Activated CD4-positive, alpha-beta T cell treated with anti-CD3 and anti-CD28 coated beads, Interleukin-2, Interleukin-4, amounts not matched to agents 100 ng/mL and 50 ng/mL, durations not matched to agents 16 hours and 8 hours (primary cell): ENCODE data around the gene CDC37.

Experiments used
- DNase-seq: peaks from one replicate; pipeline ENCODE4 v3.0.0-alpha.2; 2020; ENCODE audit warnings: low spot score

CDC37 gene

DNA sequence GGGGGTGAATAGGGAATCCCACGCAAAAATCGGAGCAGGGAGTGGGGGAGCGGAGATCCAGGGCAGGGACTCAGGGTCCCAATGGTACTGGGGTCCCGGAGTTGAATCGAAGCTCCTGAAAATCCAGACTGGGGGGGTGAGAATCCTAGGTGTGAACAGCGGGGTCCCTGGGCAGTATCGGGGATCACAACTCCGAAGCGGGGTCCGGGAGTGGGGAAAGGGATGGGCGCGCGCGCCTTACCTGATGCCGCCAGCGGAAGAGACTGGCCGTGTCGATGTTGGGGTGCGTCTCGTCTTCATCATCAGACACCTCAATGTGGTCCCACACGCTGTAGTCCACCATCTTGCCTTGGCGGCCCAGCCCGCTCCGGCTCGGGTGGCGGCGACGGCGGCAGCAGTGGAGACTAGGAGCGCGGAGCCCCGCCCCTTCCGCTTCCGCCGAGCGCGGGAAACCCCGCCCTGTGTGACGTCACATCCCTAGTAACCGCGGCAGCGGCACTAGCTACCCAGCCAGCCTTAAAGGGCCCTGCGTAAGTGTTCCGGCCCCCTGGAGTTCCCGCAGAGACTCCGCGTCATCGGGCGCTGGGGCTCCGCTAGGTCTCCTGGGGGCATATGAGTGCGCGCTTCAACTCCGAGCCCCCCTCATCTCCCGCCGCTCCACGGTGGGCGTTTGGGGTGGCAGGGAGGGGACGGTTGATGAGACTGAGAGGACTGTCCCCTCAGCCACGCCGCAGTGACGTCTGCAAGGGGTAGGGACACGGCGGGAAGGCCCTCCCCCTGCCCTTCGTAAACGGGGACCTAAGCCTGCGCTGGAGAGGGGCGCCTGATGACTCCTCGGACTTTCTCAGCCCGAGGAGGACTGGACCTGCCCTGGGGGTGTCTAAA is at the start of gene CDC37:
Gene CDC37, minus strand, starts transcription at position 406 of the 885 bp plus-strand sequence. Its CDS starts 63 bp downstream, at position 343.
- peak; percentile 98 for DNase-seq

- no peak for DNase-seq
These were observed 47.7 kb upstream of the CDC37 start for GRCh38 chr19:10450853-10451609.

DNA sequence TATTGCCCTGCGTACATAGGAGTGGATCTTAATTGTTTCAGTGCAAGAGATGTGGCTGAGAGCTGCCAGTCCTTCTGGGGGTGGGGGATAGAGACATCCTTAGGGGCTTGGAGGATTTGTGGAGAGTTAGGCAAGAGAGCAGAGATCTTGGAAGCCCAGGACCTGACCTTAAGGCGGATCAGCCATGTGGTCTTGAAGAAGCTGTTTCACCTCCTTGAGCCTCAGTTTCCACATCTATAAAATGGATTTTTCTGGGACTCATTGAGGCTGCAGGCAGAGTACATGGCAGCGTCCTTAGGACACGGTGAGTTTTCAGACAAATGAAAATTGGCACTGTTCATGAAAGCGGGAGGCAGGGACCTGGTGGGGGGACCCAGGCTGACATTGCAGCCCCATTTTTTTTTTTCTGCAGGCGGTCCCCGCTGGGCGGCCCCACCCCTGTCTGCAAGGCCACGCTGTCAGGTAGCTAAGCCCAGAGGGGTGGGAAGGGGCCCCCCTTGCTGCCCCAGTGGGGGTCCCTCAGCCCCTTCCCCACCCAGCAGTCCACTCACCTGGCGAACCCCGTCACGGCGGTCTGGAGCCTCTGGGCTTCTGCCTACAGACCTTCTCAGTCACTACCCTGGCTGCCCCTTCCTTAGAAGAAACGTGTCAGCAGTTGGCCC is 47.0 kb upstream of the CDC37 start:
- no peak for DNase-seq

GRCh38 chr19:10449037-10449436 is 45.7 kb upstream of the CDC37 start:
- DNase-seq = no peak

GRCh38 chr19:10442698-10443097 is 39.4 kb upstream of the CDC37 start:
- DNase-seq = no peak

DNA sequence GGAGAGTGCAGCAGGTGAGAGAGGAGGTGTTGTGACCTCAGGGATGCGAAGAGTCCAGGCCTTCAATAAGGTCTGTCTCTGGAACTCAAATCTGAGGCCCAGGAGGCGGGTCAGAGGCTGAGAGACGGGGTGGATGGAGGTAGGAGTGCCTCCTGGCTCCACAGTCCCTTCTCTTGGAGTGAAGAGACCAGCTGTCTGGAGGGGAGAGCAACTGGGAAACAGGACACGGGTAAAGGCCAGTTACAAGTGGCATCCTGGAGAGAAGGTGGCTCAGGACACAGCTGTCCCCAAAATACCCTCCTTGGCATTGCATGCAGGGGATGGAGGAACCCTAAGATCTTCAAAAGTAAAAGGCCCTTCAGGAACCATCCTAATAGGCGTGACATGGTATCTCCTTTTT is 36.2 kb upstream of the CDC37 start:
- no peak for DNase-seq

DNA sequence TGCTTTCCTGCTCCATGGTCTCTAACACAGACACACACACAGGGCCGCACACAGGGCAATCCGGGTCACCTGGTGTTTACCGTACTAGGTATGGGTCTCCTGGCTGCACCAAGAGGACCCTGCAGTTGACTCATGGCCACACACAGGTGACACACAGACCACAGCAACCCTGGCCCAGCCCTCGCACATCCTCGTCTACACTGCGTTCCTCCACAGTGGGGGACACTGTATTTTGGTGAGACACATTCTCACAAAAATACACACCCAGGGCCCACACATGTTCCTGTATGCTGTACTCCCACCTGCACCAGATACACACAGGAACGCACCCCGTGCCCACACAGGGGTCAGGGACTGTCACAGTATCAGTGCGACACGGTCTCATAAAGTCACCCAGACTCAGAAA is 29.8 kb upstream of the CDC37 start:
- DNase-seq = no peak

- DNase-seq = no peak
These were observed 29.4 kb upstream of the CDC37 start for GRCh38 chr19:10432736-10433130.

GRCh38 chr19:10431943-10432735 is 28.8 kb upstream of the CDC37 start:
- DNase-seq = no peak

GRCh38 chr19:10431254-10431942 is 28.1 kb upstream of the CDC37 start:
- peak; percentile 60 for DNase-seq

GRCh38 chr19:10430505-10431253 is 27.3 kb upstream of the CDC37 start:
- no peak for DNase-seq

DNA sequence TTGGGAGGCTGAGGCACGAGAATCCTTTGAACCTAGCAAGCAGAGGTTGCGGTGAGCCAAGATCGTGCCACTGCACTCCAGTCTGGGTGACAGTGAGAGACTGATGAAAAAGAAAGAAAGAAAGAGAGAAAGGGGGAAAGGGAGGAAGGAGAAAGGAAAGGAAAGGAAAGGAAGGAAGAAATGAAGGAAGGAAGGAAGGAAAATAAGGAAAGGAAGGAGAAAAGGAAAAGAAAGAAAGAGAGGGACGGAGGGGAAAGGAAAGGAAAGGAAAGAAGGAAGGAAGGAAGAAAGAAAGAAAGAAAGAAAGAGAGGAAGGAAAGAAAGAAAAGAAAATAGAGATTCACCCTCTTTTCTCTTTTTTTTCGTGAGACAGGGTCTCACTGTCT is 25.6 kb upstream of the CDC37 start:
- no peak for DNase-seq

GRCh38 chr19:10427169-10427568 is 23.8 kb upstream of the CDC37 start:
- DNase-seq = no peak

GRCh38 chr19:10424011-10424637 is 20.8 kb upstream of the CDC37 start:
- peak; percentile 72 for DNase-seq

- DNase-seq = no peak
These were observed 19.5 kb upstream of the CDC37 start for GRCh38 chr19:10422846-10423245.

DNA sequence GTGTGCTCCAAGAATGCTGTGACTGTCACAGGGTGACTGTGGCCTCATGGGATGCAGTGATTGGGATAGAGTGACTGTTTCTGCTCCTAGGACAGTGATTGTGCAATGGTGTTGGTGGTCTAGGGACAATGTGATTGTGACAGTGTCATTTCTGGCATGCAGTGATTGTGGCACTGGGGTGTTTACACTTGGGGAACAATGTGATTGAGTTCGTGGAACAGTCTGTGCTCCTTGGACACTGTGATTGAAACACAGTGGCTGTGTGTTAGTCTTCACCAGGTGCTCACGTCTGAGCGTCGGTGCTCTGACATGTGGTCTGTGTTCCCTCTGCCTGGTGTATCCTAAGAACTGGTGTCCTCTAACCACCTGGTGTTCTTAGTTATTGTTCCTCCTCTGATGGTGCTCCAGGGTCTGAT is 18.7 kb upstream of the CDC37 start:
- no peak for DNase-seq

- no peak for DNase-seq
These were observed 18.1 kb upstream of the CDC37 start for GRCh38 chr19:10421240-10422045.

GRCh38 chr19:10420444-10421239 is 17.3 kb upstream of the CDC37 start, which contains the start of gene PDE4A:
TSS of gene PDE4A (plus strand) at chr19:10420538. CDS start at chr19:10420765, 227 bp downstream.
- DNase-seq = peak; percentile 63
